OCI-LY1 (cell line): Measurements from ENCODE around the gene OR6C6.

Experiments used
- H2AFZ ChIP-seq: fragments of 200-600 bp; sonication (generic), shearing (Covaris generic); 2 replicates; pipeline ENCODE4 v1.6.0; 2014; ENCODE audit warnings: antibody characterized with exemption, mild to moderate bottlenecking, low read length
- H3F3A ChIP-seq: fragments of 200-600 bp; sonication (generic), shearing (Covaris generic); 2 replicates; pipeline ENCODE4 v1.6.0; 2014; ENCODE audit warnings: mild to moderate bottlenecking, antibody characterized with exemption, low read length, moderate library complexity; ENCODE audit not compliant: insufficient read depth
- H3K27ac ChIP-seq: fragments of 200-600 bp; sonication (generic); 2 replicates; pipeline ENCODE4 v1.5.1; 2014; ENCODE audit warnings: low read length, mixed run types, mild to moderate bottlenecking, low read depth; ENCODE audit not compliant: poor library complexity, severe bottlenecking
- H3K27me3 ChIP-seq: fragments of 200-600 bp; sonication (generic); 2 replicates; pipeline ENCODE4 v1.6.0; 2014; ENCODE audit warnings: antibody characterized with exemption, mild to moderate bottlenecking, low read length, moderate library complexity; ENCODE audit not compliant: insufficient read depth
- H3K36me3 ChIP-seq: fragments of 200-600 bp; sonication (generic); 2 replicates; pipeline ENCODE4 v1.6.1; 2014; ENCODE audit warnings: mild to moderate bottlenecking, antibody characterized with exemption, low read length, moderate library complexity, mixed read lengths; ENCODE audit not compliant: insufficient read depth
- H3K4me1 ChIP-seq: fragments of 200-600 bp; sonication (generic); 2 replicates; pipeline ENCODE4 v1.5.1; 2014; ENCODE audit warnings: mild to moderate bottlenecking, low read length, moderate library complexity; ENCODE audit not compliant: insufficient read depth, severe bottlenecking
- H3K4me2 ChIP-seq: fragments of 200-600 bp; sonication (generic), shearing (Covaris generic); 2 replicates; pipeline ENCODE4 v1.6.1; 2014; ENCODE audit warnings: low read length
- H3K4me3 ChIP-seq: fragments of 200-600 bp; sonication (generic); 2 replicates; pipeline ENCODE4 v1.5.1; 2014; ENCODE audit warnings: low read length, low read depth, mild to moderate bottlenecking, mixed read lengths; ENCODE audit not compliant: poor library complexity, severe bottlenecking
- H3K79me2 ChIP-seq: fragments of 200-600 bp; shearing (Covaris generic); 2 replicates; pipeline ENCODE4 v1.6.1; 2016; ENCODE audit warnings: mixed run types, low read length, mixed read lengths; ENCODE audit not compliant: insufficient read depth
- H3K9ac ChIP-seq: fragments of 200-600 bp; sonication (generic), shearing (Covaris generic); 2 replicates; pipeline ENCODE4 v1.6.1; 2014; ENCODE audit warnings: mild to moderate bottlenecking, low read length, mixed read lengths
- H3K9me2 ChIP-seq: fragments of 200-600 bp; sonication (generic), shearing (Covaris generic); 2 replicates; pipeline ENCODE4 v1.6.1; 2014; ENCODE audit warnings: low read depth, mild to moderate bottlenecking, low read length, mixed read lengths
- H3K9me3 ChIP-seq: fragments of 200-600 bp; shearing (Covaris generic); 2 replicates; pipeline ENCODE4 v1.6.1; 2014; ENCODE audit warnings: low read length, mixed read lengths
- H4K20me1 ChIP-seq: fragments of 200-600 bp; sonication (generic), shearing (Covaris generic); 2 replicates; pipeline ENCODE4 v1.6.0; 2016; ENCODE audit warnings: mild to moderate bottlenecking, low read length; ENCODE audit not compliant: insufficient read depth
- EZH2 ChIP-seq: fragments of 200-600 bp; sonication (generic), shearing (Covaris generic); IDR thresholded peaks from 2 replicates; pipeline ENCODE4 v1.8.0; 2017; ENCODE audit warnings: borderline replicate concordance, mixed run types, mild to moderate bottlenecking, antibody characterized with exemption, low read length, moderate library complexity, mixed read lengths
- TF ChIP-seq, protein P1 (sequence below): fragments of 200-600 bp; sonication (generic), shearing (Covaris generic); IDR thresholded peaks from 2 replicates; pipeline ENCODE4 v1.5.1; 2017; ENCODE audit warnings: mild to moderate bottlenecking, antibody characterized with exemption, low read length, moderate library complexity, mixed read lengths

The OR6C6 gene

DNA sequence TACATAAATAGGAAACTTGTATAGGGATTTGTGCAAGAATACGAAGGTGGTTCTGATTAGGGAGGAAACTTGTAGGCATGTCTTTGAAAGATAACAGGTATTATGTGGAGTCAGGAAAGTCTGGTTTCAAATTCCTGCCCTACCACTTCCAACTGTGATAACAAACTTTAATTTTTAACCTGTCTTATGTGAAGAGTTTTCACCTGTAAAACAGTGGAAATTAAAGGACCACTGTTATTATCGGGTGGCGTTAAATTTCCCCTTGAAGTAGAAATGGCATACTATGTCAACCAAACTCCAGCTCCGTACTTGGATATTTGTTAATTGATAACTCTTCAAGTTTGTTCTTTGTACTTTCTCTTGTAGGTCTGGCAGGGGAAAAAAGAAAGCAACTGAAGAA lies 23.8 kb upstream of the OR6C6 start:
- no peak overlapping the region for H3K4me3 ChIP-seq
- no peaks in the 10 kb centered on the region for H3K79me2 ChIP-seq
- H3K9me3 ChIP-seq, result no peaks in the 10 kb centered on the region
- H3K27ac ChIP-seq, result no peak overlapping the region
- H3K4me2 ChIP-seq, result no peak overlapping the region
- H3K4me1 ChIP-seq, result no peaks in the 10 kb centered on the region
- no peak overlapping the region for H2AFZ ChIP-seq
- H3K9ac ChIP-seq, result no peak overlapping the region
- TF ChIP-seq EZH2, result no peak
- no peaks in the 10 kb centered on the region for H3K36me3 ChIP-seq
- no peaks in the 10 kb centered on the region for H3K27me3 ChIP-seq
- no peaks in the 10 kb centered on the region for H4K20me1 ChIP-seq
- H3K9me2 ChIP-seq, result no peaks in the 10 kb centered on the region
- no peaks in the 10 kb centered on the region for H3F3A ChIP-seq

DNA sequence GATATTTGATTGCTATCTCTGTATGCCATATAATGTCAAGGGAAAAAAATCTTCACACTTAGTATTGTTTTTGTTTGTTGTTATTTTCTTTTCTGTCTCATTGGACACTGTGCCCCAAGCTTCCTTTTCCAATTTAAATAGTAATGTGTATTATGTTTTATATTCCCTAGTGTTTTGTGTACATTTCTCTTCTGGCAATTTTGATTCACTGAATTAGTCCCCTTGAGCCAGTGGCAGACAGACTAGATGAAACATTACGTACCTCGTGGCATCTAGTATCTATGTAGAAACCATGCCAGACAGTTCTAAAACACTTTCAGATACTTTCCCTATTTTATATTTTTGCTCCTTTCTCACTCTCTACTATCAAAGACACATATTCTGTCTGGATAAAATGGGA lies 17.7 kb upstream of the OR6C6 start, which contains the start of gene OR6C1:
TSS of gene OR6C1 (plus strand) at position 301 of the 400 bp plus-strand sequence. CDS start 6,257 bp downstream, outside the sequence.
- H3K79me2 ChIP-seq, result no peaks in the 10 kb centered on the region
- no peak within 1 kb of the TSS for H3K27ac ChIP-seq
- no peak within 1 kb of the TSS for H3K9ac ChIP-seq
- H3K4me1 ChIP-seq, result no peaks in the 10 kb centered on the region
- no peak for TF ChIP-seq EZH2
- TF ChIP-seq, protein P1, sequence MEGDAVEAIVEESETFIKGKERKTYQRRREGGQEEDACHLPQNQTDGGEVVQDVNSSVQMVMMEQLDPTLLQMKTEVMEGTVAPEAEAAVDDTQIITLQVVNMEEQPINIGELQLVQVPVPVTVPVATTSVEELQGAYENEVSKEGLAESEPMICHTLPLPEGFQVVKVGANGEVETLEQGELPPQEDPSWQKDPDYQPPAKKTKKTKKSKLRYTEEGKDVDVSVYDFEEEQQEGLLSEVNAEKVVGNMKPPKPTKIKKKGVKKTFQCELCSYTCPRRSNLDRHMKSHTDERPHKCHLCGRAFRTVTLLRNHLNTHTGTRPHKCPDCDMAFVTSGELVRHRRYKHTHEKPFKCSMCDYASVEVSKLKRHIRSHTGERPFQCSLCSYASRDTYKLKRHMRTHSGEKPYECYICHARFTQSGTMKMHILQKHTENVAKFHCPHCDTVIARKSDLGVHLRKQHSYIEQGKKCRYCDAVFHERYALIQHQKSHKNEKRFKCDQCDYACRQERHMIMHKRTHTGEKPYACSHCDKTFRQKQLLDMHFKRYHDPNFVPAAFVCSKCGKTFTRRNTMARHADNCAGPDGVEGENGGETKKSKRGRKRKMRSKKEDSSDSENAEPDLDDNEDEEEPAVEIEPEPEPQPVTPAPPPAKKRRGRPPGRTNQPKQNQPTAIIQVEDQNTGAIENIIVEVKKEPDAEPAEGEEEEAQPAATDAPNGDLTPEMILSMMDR, result no peak
- H3K4me3 ChIP-seq, result no peak within 1 kb of the TSS
- H4K20me1 ChIP-seq, result no peaks in the 10 kb centered on the region
- H2AFZ ChIP-seq, result no peak within 1 kb of the TSS
- H3K9me3 ChIP-seq, result no peaks in the 10 kb centered on the region
- H3K36me3 ChIP-seq, result no peaks in the 10 kb centered on the region
- H3F3A ChIP-seq, result no peaks in the 10 kb centered on the region
- no peaks in the 10 kb centered on the region for H3K27me3 ChIP-seq
- H3K4me2 ChIP-seq, result no peak within 1 kb of the TSS
- H3K9me2 ChIP-seq, result no peaks in the 10 kb centered on the region

DNA sequence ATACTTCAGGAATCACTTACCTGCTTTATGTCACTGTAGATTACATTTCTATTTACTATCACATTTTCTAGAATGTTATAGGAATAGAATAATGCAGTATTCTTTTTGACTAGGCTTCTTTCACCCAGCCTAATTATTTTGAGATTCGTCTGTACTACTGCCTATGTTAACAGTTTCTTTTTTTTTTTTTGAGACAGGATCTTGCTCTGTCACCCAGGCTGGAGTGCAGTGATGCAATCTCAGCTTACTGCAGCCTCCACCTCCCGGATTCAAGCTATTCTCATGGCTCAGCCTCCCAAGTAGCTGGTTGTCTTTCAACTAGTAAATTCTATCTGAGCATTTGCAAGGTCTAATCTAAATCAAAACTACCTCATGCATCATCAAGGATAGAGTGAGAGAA lies 6.4 kb downstream of the OR6C6 start:
- Histone ChIP-seq H3K36me3 (no peaks in the 10 kb centered on the region), H3K4me2 (no peak overlapping the region), H3K9me2 (no peaks in the 10 kb centered on the region), H3K27me3 (no peaks in the 10 kb centered on the region), H3K4me1 (no peaks in the 10 kb centered on the region), H3K27ac (no peak overlapping the region), H3K9me3 (no peaks in the 10 kb centered on the region), H4K20me1 (no peaks in the 10 kb centered on the region), H3K4me3 (no peak overlapping the region), H3K79me2 (no peaks in the 10 kb centered on the region), H3K9ac (no peak overlapping the region), H2AFZ (no peak overlapping the region), H3F3A (no peaks in the 10 kb centered on the region)
- no peak for TF ChIP-seq EZH2
- TF ChIP-seq, protein P1, result no peak

DNA sequence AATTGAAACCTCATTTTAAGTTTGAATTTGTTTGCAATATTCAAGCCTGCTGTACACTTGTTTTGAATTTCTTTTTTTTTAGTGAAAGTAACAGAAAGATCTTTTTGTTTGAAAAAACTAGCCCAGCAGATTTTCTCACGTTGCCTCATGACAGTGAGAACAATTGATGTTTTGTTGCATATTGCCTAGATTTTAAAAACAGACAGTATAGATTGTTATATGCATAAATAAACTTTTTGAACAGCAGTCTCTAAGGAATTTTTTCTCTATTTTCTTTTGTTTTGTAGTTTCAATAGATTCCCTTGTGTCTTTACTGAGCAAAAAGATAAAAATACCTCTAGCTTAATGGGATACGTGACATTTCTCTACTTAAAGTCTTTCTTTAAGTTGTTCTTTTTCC lies 15.4 kb downstream of the OR6C6 start:
- H3K9me3 ChIP-seq, result no peaks in the 10 kb centered on the region
- no peak overlapping the region for H3K4me2 ChIP-seq
- H3K27ac ChIP-seq, result no peak overlapping the region
- TF ChIP-seq EZH2, result no peak
- TF ChIP-seq, protein P1, result no peak
- H4K20me1 ChIP-seq, result no peaks in the 10 kb centered on the region
- no peaks in the 10 kb centered on the region for H3K9me2 ChIP-seq
- H3K4me1 ChIP-seq, result no peaks in the 10 kb centered on the region
- no peaks in the 10 kb centered on the region for H3K27me3 ChIP-seq
- no peaks in the 10 kb centered on the region for H3K79me2 ChIP-seq
- no peaks in the 10 kb centered on the region for H3F3A ChIP-seq
- H3K36me3 ChIP-seq, result no peaks in the 10 kb centered on the region
- H3K9ac ChIP-seq, result no peak overlapping the region
- no peak overlapping the region for H2AFZ ChIP-seq
- H3K4me3 ChIP-seq, result no peak overlapping the region
